Mesenchymal stem cell (in vitro differentiated cells and primary cell): ENCODE results near the gene THOC6.

Experiments used
- DNase-seq: peaks from one replicate; pipeline ENCODE4 v3.0.0-alpha.2; 2013
- H2AFZ ChIP-seq: one replicate; pipeline ENCODE4 v1.6.1; 2013; ENCODE audit warnings: low read depth, mild to moderate bottlenecking, control low read depth, inconsistent platforms, low read length, moderate library complexity
- H2AK5ac ChIP-seq: 2 replicates; pipeline ENCODE4 v1.6.1; 2013; ENCODE audit warnings: low read length, moderate library complexity, mild to moderate bottlenecking, inconsistent platforms; ENCODE audit not compliant: severe bottlenecking
- H2BK120ac ChIP-seq: one replicate; pipeline ENCODE4 v1.6.1; 2013; ENCODE audit warnings: low read depth, mild to moderate bottlenecking, inconsistent platforms, low read length, moderate library complexity
- H2BK12ac ChIP-seq, 2 experiments: one replicate each; pipeline ENCODE4 v1.6.1; 2013; ENCODE audit warnings: inconsistent platforms in 2 of 2, low read length in 2 of 2, mild to moderate bottlenecking in 2 of 2, moderate library complexity in 2 of 2, control low read depth in 1 of 2
- H2BK15ac ChIP-seq: one replicate; pipeline ENCODE4 v1.6.1; 2013; ENCODE audit warnings: mild to moderate bottlenecking, low read depth, inconsistent platforms; ENCODE audit not compliant: poor library complexity, severe bottlenecking
- H2BK5ac ChIP-seq: 2 replicates; pipeline ENCODE4 v1.6.1; 2013; ENCODE audit warnings: low read depth, mild to moderate bottlenecking, low read length, control low read depth, inconsistent platforms; ENCODE audit not compliant: poor library complexity, severe bottlenecking
- H3K14ac ChIP-seq, 2 experiments: one replicate each; pipeline ENCODE4 v1.6.1; 2013; ENCODE audit warnings: inconsistent platforms in 2 of 2, low read length in 2 of 2, control low read depth in 1 of 2, mild to moderate bottlenecking in 1 of 2, moderate library complexity in 1 of 2
- H3K18ac ChIP-seq, 2 experiments: one replicate each; pipeline ENCODE4 v1.6.1; 2013; ENCODE audit warnings: inconsistent platforms in 2 of 2, low read length in 2 of 2, control low read depth in 1 of 2, low read depth in 1 of 2, mild to moderate bottlenecking in 1 of 2
- H3K23ac ChIP-seq, 2 experiments: one replicate each; pipeline ENCODE4 v1.6.1; 2013; ENCODE audit warnings: inconsistent platforms in 2 of 2, low read length in 2 of 2, mild to moderate bottlenecking in 2 of 2, moderate library complexity in 2 of 2, control low read depth in 1 of 2
- H3K27ac ChIP-seq: 2 replicates; pipeline ENCODE4 v1.5.1; 2013; ENCODE audit warnings: mild to moderate bottlenecking, moderate library complexity, low read length, control low read depth, inconsistent platforms; ENCODE audit not compliant: poor library complexity, severe bottlenecking
- H3K27me3 ChIP-seq, 2 experiments: 2 replicates each; pipeline versions ENCODE4 v1.6.1 to v1.7.0; 2013; ENCODE audit warnings: low read length in 2 of 2, mild to moderate bottlenecking in 2 of 2, moderate library complexity in 2 of 2, control low read depth in 1 of 2, inconsistent platforms in 1 of 2; ENCODE audit not compliant: control insufficient read depth in 1 of 2, insufficient read depth in 1 of 2
- H3K36me3 ChIP-seq, 2 experiments: 2 replicates each; pipeline versions ENCODE4 v1.6.1 to v1.7.0; 2013; ENCODE audit warnings: low read length in 2 of 2, control low read depth in 1 of 2, inconsistent platforms in 1 of 2, low read depth in 1 of 2, mild to moderate bottlenecking in 1 of 2; ENCODE audit not compliant: insufficient read depth in 2 of 2, control insufficient read depth in 1 of 2
- H3K4ac ChIP-seq, 2 experiments: one replicate each; pipeline ENCODE4 v1.6.1; 2013; ENCODE audit warnings: inconsistent platforms in 2 of 2, low read length in 2 of 2, mild to moderate bottlenecking in 2 of 2, moderate library complexity in 2 of 2, control low read depth in 1 of 2, low read depth in 1 of 2
- H3K4me1 ChIP-seq: 2 replicates; pipeline ENCODE4 v1.6.1; 2013; ENCODE audit warnings: low read depth, low read length, control low read depth; ENCODE audit not compliant: control insufficient read depth, insufficient read depth
- H3K4me2 ChIP-seq: 2 replicates; pipeline ENCODE4 v1.6.1; 2013; ENCODE audit warnings: low read length, mild to moderate bottlenecking, inconsistent platforms; ENCODE audit not compliant: poor library complexity, severe bottlenecking
- H3K4me3 ChIP-seq, 2 experiments: 2 replicates each; pipeline versions ENCODE4 v1.5.1 to v1.7.0; 2013; ENCODE audit warnings: low read length in 2 of 2, mild to moderate bottlenecking in 2 of 2, control low read depth in 1 of 2, low read depth in 1 of 2; ENCODE audit not compliant: insufficient read depth in 1 of 2
- H3K79me1 ChIP-seq: replicated peaks from 2 replicates; pipeline ENCODE4 v1.6.1; 2013; ENCODE audit warnings: mild to moderate bottlenecking, control low read depth, low read length, inconsistent platforms; ENCODE audit not compliant: poor library complexity, severe bottlenecking
- H3K9ac ChIP-seq: 2 replicates; pipeline ENCODE4 v1.7.0; 2013; ENCODE audit warnings: mild to moderate bottlenecking, low read length, moderate library complexity
- H3K9me3 ChIP-seq: 2 replicates; pipeline ENCODE4 v1.7.0; 2013; ENCODE audit warnings: mild to moderate bottlenecking, low read length; ENCODE audit not compliant: control insufficient read depth
- H4K8ac ChIP-seq: one replicate; pipeline ENCODE4 v1.6.1; 2013; ENCODE audit warnings: inconsistent platforms, mild to moderate bottlenecking, low read length, moderate library complexity
- H4K91ac ChIP-seq: one replicate; pipeline ENCODE4 v1.6.1; 2013; ENCODE audit warnings: mild to moderate bottlenecking, low read length, inconsistent platforms
- WGBS: methylation state at CpG from one replicate; pipeline ENCODE4 v1.1.7; 2013; ENCODE audit warnings: mixed read lengths; 5-methylcytosine and 5-hydroxymethylcytosine counted together

THOC6 gene

DNA sequence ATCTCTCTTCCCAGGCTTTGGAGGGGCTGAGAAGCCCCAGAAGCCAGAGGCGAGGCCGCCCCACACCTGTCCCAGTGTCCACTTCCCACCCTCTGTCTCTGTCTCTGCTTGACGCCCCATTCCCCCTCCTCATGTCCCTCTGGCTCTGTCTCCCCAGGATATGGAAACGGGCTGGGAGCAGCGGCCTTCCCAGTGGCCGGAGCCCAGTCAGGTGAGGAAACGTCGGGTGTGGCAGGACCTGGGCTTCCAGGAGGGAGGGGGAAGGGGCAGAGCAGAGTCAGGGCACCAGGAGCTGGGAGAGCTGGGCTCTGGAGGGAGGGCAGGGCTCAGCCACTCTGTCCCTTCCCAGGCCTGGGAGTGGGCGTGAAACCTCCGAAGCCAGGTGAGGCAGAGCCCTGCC is 32.9 kb upstream of the THOC6 start:
- no peak overlapping the region for H3K4me3 ChIP-seq
- H4K91ac ChIP-seq = no peak overlapping the region
- no peak overlapping the region for H2BK15ac ChIP-seq
- H2BK12ac ChIP-seq = no peak overlapping the region
- no peaks in the 10 kb centered on the region for H3K79me1 ChIP-seq
- H2BK5ac ChIP-seq = no peak overlapping the region
- no peak overlapping the region for H3K23ac ChIP-seq
- WGBS = 82% methylated on average over 9 of the region's 10 CpGs
- no peak overlapping the region for H3K9ac ChIP-seq
- no peak overlapping the region for H4K8ac ChIP-seq
- H2AFZ ChIP-seq = no peak overlapping the region
- no peak overlapping the region for H3K18ac ChIP-seq
- peaks cover 34 to 71% of the 10 kb centered on the region in 2 experiments for H3K27me3 ChIP-seq
- H3K9me3 ChIP-seq = no peaks in the 10 kb centered on the region
- no peak for DNase-seq
- no peak overlapping the region for H3K27ac ChIP-seq
- no peak overlapping the region for H3K4me2 ChIP-seq
- peaks cover 5% of the 10 kb centered on the region for H3K4me1 ChIP-seq
- no peak overlapping the region for H2AK5ac ChIP-seq
- H3K14ac ChIP-seq = no peak overlapping the region
- no peak overlapping the region for H3K4ac ChIP-seq
- H3K36me3 ChIP-seq = no peaks in the 10 kb centered on the region
- H2BK120ac ChIP-seq = no peak overlapping the region

- no peak for DNase-seq
- no peak overlapping the region for H2AK5ac ChIP-seq
- no peak overlapping the region for H3K4me3 ChIP-seq
- no peak overlapping the region for H3K27ac ChIP-seq
- H4K91ac ChIP-seq = no peak overlapping the region
- H3K9ac ChIP-seq = no peak overlapping the region
- H2BK12ac ChIP-seq = no peak overlapping the region
- no peaks in the 10 kb centered on the region for H3K36me3 ChIP-seq
- no peak overlapping the region for H3K4me2 ChIP-seq
- peaks cover 5% of the 10 kb centered on the region for H3K4me1 ChIP-seq
- H3K9me3 ChIP-seq = no peaks in the 10 kb centered on the region
- H3K4ac ChIP-seq = no peak overlapping the region
- H4K8ac ChIP-seq = no peak overlapping the region
- no peak overlapping the region for H3K18ac ChIP-seq
- H3K14ac ChIP-seq = no peak overlapping the region
- 69% methylated on average over 8 of the region's 12 CpGs for WGBS
- no peak overlapping the region for H2BK5ac ChIP-seq
- no peak overlapping the region for H2BK120ac ChIP-seq
- H3K23ac ChIP-seq = no peak overlapping the region
- no peaks in the 10 kb centered on the region for H3K79me1 ChIP-seq
- no peak overlapping the region for H2BK15ac ChIP-seq
- H2AFZ ChIP-seq = no peak overlapping the region
- H3K27me3 ChIP-seq = peaks cover 37 to 70% of the 10 kb centered on the region in 2 experiments
These were observed 32.1 kb upstream of the THOC6 start for GRCh38 chr16:2991566-2992261.

DNA sequence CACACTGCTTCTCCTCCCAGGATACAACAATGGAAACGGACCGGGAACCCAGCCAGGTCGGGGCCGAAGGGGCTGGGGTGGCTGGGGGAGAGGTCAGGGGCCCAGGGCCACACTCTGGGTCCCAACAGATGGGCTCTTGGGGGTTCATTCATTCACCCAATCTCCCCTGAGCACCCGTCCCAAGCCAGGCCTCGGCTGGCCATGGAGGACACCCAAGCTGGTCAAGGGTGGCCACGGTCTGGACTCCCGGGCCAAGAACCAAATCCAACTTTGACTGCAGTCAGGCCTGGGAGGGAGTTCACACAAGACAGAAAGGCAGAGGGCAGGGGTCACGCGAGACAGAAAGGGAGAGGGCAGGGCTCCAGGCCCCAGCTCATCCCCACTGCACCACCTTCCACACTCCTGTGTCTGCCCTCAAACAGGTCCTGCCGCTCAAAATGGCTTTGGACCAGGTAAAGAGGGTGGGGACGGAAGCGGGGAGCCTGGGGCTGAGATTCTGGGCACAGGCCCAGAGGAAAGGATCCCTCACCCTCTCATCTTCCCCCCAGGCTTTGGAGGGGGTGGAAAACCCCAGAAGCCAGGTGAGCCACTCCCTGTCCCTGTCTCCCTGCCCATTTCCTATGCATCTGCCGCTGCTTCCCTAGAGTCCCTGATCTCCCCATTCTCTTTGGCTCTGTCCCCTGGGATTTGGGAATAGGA is 31.3 kb upstream of the THOC6 start:
- Histone ChIP-seq H4K8ac (no peak overlapping the region), H3K14ac (no peak overlapping the region), H2AK5ac (no peak overlapping the region), H3K9me3 (no peaks in the 10 kb centered on the region), H3K18ac (no peak overlapping the region), H3K4ac (no peak overlapping the region), H2BK120ac (no peak overlapping the region), H3K4me3 (no peak overlapping the region), H3K79me1 (no peaks in the 10 kb centered on the region), H3K27ac (no peak overlapping the region), H3K23ac (no peak overlapping the region), H3K9ac (no peak overlapping the region), H3K4me1 (peaks cover 5% of the 10 kb centered on the region), H2AFZ (no peak overlapping the region), H4K91ac (no peak overlapping the region), H2BK15ac (no peak overlapping the region), H2BK12ac (no peak overlapping the region), H3K4me2 (no peak overlapping the region), H2BK5ac (no peak overlapping the region), H3K36me3 (no peaks in the 10 kb centered on the region), H3K27me3 (peaks cover 45 to 71% of the 10 kb centered on the region in 2 experiments)
- no peak for DNase-seq
- WGBS = 91% methylated on average over 14 of the region's 14 CpGs

DNA sequence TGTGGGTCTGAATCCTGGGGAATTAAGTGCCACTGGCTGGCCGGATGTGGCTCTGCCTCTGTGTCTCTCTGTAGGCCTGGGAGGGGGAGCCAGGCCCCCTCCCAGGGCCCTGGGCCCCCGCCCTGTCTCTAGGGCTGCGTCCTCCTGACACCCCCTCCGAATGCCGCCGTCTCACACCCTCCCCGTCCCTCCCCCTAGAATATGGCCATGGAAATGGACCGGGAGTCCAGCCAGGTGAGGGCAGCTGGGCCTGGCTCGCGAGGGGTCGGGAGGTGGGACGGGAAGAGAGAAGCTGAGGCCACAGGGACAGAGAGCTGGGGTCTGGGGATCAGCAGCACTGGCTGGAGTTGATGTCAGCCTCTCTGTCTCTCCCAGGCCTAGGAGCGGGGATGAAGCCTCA is 27.5 kb upstream of the THOC6 start:
- WGBS = 78% methylated on average over 8 of the region's 13 CpGs
- Histone ChIP-seq H3K27ac (no peak overlapping the region), H2AFZ (no peak overlapping the region), H2BK12ac (no peak overlapping the region), H4K8ac (no peak overlapping the region), H3K79me1 (no peaks in the 10 kb centered on the region), H2BK5ac (no peak overlapping the region), H3K9me3 (no peaks in the 10 kb centered on the region), H3K14ac (no peak overlapping the region), H2BK120ac (no peak overlapping the region), H3K9ac (no peak overlapping the region), H3K18ac (no peak overlapping the region), H4K91ac (no peak overlapping the region), H2BK15ac (no peak overlapping the region), H3K23ac (peak overlapping the region in 1 of 2 experiments; percentile 44), H3K4me3 (peak overlapping the region in 1 of 2 experiments; percentile 27), H2AK5ac (no peak overlapping the region), H3K4ac (no peak overlapping the region), H3K4me2 (no peak overlapping the region), H3K4me1 (no peaks in the 10 kb centered on the region), H3K27me3 (peaks cover 45 to 71% of the 10 kb centered on the region in 2 experiments), H3K36me3 (no peaks in the 10 kb centered on the region)
- no peak for DNase-seq
